Liver (tissue), 3 donors: ENCODE results near the gene OSBPL9.

Source experiments
- FOXA2 ChIP-seq: IDR thresholded peaks from 2 replicates; pipeline ENCODE4 v1.6.1; 2016; ENCODE audit warnings: antibody characterized with exemption
- NR2F2 ChIP-seq: IDR thresholded peaks from 2 replicates; pipeline ENCODE4 v1.6.1; 2016; ENCODE audit warnings: antibody characterized with exemption
- TF ChIP-seq, protein P1 (sequence below): fragments of 150-350 bp; IDR thresholded peaks from 2 replicates; pipeline ENCODE4 v1.5.1; 2017; ENCODE audit warnings: improper control_type of control experiment, low read depth, low read length; ENCODE audit not compliant: missing input control
- TF ChIP-seq, protein P2 (sequence below): IDR thresholded peaks from 2 replicates; pipeline ENCODE4 v1.6.1; 2016; ENCODE audit warnings: antibody characterized with exemption, mild to moderate bottlenecking
- donor health status: healthy.
- donor health status: healthy.

GRCh38 chr1:51607681-51608095 lies 9.2 kb upstream of the OSBPL9 start:
- TF ChIP-seq, protein P1, sequence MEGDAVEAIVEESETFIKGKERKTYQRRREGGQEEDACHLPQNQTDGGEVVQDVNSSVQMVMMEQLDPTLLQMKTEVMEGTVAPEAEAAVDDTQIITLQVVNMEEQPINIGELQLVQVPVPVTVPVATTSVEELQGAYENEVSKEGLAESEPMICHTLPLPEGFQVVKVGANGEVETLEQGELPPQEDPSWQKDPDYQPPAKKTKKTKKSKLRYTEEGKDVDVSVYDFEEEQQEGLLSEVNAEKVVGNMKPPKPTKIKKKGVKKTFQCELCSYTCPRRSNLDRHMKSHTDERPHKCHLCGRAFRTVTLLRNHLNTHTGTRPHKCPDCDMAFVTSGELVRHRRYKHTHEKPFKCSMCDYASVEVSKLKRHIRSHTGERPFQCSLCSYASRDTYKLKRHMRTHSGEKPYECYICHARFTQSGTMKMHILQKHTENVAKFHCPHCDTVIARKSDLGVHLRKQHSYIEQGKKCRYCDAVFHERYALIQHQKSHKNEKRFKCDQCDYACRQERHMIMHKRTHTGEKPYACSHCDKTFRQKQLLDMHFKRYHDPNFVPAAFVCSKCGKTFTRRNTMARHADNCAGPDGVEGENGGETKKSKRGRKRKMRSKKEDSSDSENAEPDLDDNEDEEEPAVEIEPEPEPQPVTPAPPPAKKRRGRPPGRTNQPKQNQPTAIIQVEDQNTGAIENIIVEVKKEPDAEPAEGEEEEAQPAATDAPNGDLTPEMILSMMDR = no peak
- TF ChIP-seq, protein P2, sequence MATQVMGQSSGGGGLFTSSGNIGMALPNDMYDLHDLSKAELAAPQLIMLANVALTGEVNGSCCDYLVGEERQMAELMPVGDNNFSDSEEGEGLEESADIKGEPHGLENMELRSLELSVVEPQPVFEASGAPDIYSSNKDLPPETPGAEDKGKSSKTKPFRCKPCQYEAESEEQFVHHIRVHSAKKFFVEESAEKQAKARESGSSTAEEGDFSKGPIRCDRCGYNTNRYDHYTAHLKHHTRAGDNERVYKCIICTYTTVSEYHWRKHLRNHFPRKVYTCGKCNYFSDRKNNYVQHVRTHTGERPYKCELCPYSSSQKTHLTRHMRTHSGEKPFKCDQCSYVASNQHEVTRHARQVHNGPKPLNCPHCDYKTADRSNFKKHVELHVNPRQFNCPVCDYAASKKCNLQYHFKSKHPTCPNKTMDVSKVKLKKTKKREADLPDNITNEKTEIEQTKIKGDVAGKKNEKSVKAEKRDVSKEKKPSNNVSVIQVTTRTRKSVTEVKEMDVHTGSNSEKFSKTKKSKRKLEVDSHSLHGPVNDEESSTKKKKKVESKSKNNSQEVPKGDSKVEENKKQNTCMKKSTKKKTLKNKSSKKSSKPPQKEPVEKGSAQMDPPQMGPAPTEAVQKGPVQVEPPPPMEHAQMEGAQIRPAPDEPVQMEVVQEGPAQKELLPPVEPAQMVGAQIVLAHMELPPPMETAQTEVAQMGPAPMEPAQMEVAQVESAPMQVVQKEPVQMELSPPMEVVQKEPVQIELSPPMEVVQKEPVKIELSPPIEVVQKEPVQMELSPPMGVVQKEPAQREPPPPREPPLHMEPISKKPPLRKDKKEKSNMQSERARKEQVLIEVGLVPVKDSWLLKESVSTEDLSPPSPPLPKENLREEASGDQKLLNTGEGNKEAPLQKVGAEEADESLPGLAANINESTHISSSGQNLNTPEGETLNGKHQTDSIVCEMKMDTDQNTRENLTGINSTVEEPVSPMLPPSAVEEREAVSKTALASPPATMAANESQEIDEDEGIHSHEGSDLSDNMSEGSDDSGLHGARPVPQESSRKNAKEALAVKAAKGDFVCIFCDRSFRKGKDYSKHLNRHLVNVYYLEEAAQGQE = no peak
- TF ChIP-seq FOXA2 = no peak
- TF ChIP-seq NR2F2 = no peak
